GM18873 (cell line): ENCODE results near the gene RPGRIP1L.

Experiments
- ATAC-seq: cut with Tn5 transposase; IDR thresholded peaks from one replicate; pipeline ENCODE4 v1.9.1; 2021; ENCODE audit warnings: mild to moderate bottlenecking, moderate library complexity, moderate number of reproducible peaks; ENCODE audit not compliant: unreplicated experiment, low FRiP score

Gene RPGRIP1L

GRCh38 chr16:53561101-53561888 is 142.4 kb downstream of the RPGRIP1L start:
- ATAC-seq: no peak

GRCh38 chr16:53559270-53559951 is 144.2 kb downstream of the RPGRIP1L start:
- no peak for ATAC-seq

GRCh38 chr16:53558710-53559109 is 144.9 kb downstream of the RPGRIP1L start:
- ATAC-seq: no peak

- no peak for ATAC-seq
Measured at GRCh38 chr16:53556521-53556920, 147.1 kb downstream of the RPGRIP1L start.

GRCh38 chr16:53549970-53550690 is 153.5 kb downstream of the RPGRIP1L start:
- ATAC-seq: peak; percentile 82
